HG03095 (cell line): ENCODE measurements around the gene MICB.

Experiments
- ATAC-seq: cut with Tn5 transposase; IDR thresholded peaks from one replicate; pipeline ENCODE4 v1.9.1; 2021; ENCODE audit warnings: moderate library complexity; ENCODE audit not compliant: unreplicated experiment

MICB gene

DNA sequence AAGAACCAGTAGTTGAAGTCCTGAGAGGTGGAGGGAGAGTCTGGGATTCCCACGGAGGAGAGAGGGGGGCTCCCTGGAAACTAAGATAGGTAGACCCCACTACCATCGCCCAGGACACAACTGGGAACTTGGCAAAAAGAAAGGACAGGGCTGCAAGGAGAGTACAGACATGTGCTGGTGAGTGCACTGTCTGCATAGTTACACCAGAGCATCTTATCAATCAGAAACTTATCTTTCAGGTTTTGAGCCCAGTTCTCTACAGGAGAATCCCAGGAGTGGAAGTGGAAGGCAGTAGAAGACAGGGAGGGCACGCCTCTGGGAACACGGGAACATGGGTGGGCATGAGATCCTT lies 61.6 kb downstream of the MICB start:
- no peak for ATAC-seq

DNA sequence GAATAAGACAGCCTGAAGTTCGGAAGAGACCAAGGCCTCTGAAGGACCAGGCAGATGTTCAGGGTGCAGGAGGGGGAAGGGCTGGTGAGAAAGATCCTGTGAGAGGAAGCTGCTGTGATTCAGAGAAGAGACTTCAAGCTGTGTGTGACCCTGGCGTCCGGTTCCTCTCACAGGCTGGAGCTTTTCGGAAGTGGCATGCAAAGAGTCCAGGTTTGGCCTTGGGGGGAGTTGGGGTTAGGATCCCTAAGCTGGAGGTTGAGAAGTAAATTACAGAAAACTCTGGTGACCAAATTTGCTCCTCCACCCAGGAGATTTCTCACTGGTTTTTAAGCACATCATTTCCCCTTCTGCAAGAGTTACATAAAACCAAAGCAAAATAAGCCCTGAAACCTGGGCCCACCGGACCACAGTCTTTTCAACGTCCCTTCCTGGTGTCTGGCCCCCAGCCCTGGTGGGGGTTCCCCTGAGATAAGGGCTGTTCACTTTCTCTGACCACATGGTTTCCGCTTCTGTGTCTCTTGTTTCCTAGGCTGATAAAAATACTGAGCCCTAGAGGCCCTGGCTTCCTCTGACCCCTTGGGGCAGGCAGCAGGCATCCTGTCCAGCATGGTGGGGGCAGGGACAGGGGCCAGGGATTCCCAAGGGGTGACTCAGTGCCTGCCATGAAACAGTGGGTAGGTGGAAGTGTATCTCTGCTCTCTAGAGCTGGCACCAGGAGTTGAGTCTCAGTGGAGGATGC lies 62.2 kb downstream of the MICB start:
- ATAC-seq = peak; percentile 49

GRCh38 chr6:31560697-31561058 lies 62.7 kb downstream of the MICB start:
- no peak for ATAC-seq
